Fibroblast of lung (primary cell): ENCODE measurements around the gene CHIT1.

Source experiments
- EZH2 ChIP-seq: IDR thresholded peaks from 2 replicates; pipeline ENCODE4 v1.5.1; 2012; ENCODE audit warnings: low read length, control low read depth, mild to moderate bottlenecking; ENCODE audit errors: missing control alignments
- TF ChIP-seq, protein P1 (sequence below), 2 donors: IDR thresholded peaks in 1 of 2; conservative IDR thresholded peaks in 1 of 2; 1 replicate in 1 of 2; 2 replicates in 1 of 2; pipeline ENCODE4 v1.5.1; 2011 to 2012; ENCODE audit warnings: low read length in 2 of 2, control low read depth in 1 of 2, inconsistent platforms in 1 of 2, low read depth in 1 of 2, mild to moderate bottlenecking in 1 of 2

DNA sequence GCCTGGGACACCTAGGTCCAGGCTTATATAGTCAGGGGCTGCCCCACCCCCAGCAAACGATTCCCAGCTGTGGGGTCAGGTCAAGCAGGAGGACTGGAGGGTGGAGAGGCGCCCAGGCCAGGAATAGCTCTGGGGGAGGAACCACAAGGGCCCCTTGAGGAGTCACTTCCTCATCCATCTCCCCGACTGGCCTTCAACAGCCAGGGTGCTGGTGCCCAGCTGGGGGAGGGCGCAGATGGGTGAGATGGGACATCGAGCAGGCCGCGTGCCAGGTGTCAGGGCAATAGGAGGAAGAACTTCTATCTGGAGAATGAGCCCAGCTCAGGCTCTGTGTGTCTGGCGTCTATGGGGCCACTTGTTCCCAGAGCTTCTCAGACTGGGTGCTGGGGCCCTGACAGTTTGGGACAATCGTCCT is 53.6 kb downstream of the CHIT1 start:
- TF ChIP-seq EZH2, result no peak
- TF ChIP-seq, protein P1, sequence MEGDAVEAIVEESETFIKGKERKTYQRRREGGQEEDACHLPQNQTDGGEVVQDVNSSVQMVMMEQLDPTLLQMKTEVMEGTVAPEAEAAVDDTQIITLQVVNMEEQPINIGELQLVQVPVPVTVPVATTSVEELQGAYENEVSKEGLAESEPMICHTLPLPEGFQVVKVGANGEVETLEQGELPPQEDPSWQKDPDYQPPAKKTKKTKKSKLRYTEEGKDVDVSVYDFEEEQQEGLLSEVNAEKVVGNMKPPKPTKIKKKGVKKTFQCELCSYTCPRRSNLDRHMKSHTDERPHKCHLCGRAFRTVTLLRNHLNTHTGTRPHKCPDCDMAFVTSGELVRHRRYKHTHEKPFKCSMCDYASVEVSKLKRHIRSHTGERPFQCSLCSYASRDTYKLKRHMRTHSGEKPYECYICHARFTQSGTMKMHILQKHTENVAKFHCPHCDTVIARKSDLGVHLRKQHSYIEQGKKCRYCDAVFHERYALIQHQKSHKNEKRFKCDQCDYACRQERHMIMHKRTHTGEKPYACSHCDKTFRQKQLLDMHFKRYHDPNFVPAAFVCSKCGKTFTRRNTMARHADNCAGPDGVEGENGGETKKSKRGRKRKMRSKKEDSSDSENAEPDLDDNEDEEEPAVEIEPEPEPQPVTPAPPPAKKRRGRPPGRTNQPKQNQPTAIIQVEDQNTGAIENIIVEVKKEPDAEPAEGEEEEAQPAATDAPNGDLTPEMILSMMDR (conservative IDR thresholded peaks at IDR 0.05 in 1 of 2, IDR thresholded peaks at IDR 0.05 in 1 of 2; ENCODE audit: low read depth in 1 of 2, low read length in 2 of 2), result no peak
